Inferior parietal cortex (tissue), 1 donor: ENCODE measurements around the gene CALHM2.

Source experiments
- DNase-seq: peaks from one replicate; pipeline ENCODE4 v3.0.0-alpha.2; 2016; ENCODE audit errors: extremely low spot score

CALHM2 gene

GRCh38 chr10:103475437-103475836 lies 23.3 kb upstream of the CALHM2 start:
- DNase-seq = no peak

- DNase-seq = no peak
Observed at GRCh38 chr10:103474077-103474476, 21.9 kb upstream of the CALHM2 start.

GRCh38 chr10:103473261-103473671 lies 21.1 kb upstream of the CALHM2 start:
- DNase-seq = no peak

GRCh38 chr10:103472005-103472404 lies 19.8 kb upstream of the CALHM2 start:
- DNase-seq = no peak

GRCh38 chr10:103470761-103471653 lies 18.8 kb upstream of the CALHM2 start:
- no peak for DNase-seq

- DNase-seq = no peak
Observed at GRCh38 chr10:103469201-103469600, 17.0 kb upstream of the CALHM2 start.

GRCh38 chr10:103467406-103467805 lies 15.2 kb upstream of the CALHM2 start:
- no peak for DNase-seq

GRCh38 chr10:103466734-103467133 lies 14.6 kb upstream of the CALHM2 start:
- DNase-seq = no peak

GRCh38 chr10:103465411-103466179 lies 13.4 kb upstream of the CALHM2 start:
- no peak for DNase-seq

- no peak for DNase-seq
Observed at GRCh38 chr10:103463499-103463898, 11.3 kb upstream of the CALHM2 start.

GRCh38 chr10:103459615-103460014 lies 7.4 kb upstream of the CALHM2 start:
- DNase-seq = no peak

- no peak for DNase-seq
Observed at GRCh38 chr10:103458720-103459119, 6.5 kb upstream of the CALHM2 start, which contains the start of gene CALHM1. Gene CALHM1, minus strand, starts transcription at chr10:103458900. Its CDS starts 149 bp downstream, at chr10:103458751.

- DNase-seq = no peak
Observed at GRCh38 chr10:103457896-103458583, 5.9 kb upstream of the CALHM2 start.

GRCh38 chr10:103457176-103457712 lies 5.1 kb upstream of the CALHM2 start:
- DNase-seq = no peak

GRCh38 chr10:103456074-103456660 lies 4.0 kb upstream of the CALHM2 start:
- no peak for DNase-seq

- DNase-seq = no peak
Observed at GRCh38 chr10:103455235-103455634, 3.1 kb upstream of the CALHM2 start.

GRCh38 chr10:103454026-103454425 lies 1.9 kb upstream of the CALHM2 start:
- DNase-seq = no peak

- no peak for DNase-seq
Observed at GRCh38 chr10:103452506-103453230, 498 bp upstream of the CALHM2 start.

- DNase-seq = no peak
Observed at GRCh38 chr10:103451091-103451813, 918 bp downstream of the CALHM2 start.

GRCh38 chr10:103450201-103450695 lies 1.9 kb downstream of the CALHM2 start:
- no peak for DNase-seq
